Breast epithelium (tissue), 4 donors: ENCODE data around the gene ARHGAP4. TPM values are rescaled to one million over a fixed set of nuclear protein-coding genes. Genes with fewer than 3 reads are reported as not detected.

Source experiments
- DNase-seq, 2 donors: peaks; one replicate each; pipeline ENCODE4 v3.0.0-alpha.2; 2019; ENCODE audit warnings: low spot score in 2 of 2
- H3K27ac ChIP-seq, 2 donors: fragments of 200-600 bp; sonication (generic) in 1 of 2; one replicate each; pipeline ENCODE4 v1.5.1; 2016 to 2019; ENCODE audit warnings: mild to moderate bottlenecking in 1 of 2
- H3K27me3 ChIP-seq, 2 donors: fragments of 200-600 bp; sonication (generic) in 1 of 2; one replicate each; pipeline versions ENCODE4 v1.5.1 to v1.6.0; 2017 to 2019; ENCODE audit warnings: control low read depth in 1 of 2, mild to moderate bottlenecking in 1 of 2
- H3K36me3 ChIP-seq: fragments of 200-600 bp; one replicate; pipeline ENCODE4 v1.5.1; 2019
- H3K4me1 ChIP-seq, 2 donors: fragments of 200-600 bp; sonication (generic); one replicate each; pipeline ENCODE4 v1.5.1; 2016 to 2019; ENCODE audit warnings: control low read depth in 1 of 2
- H3K4me3 ChIP-seq, 3 donors: fragments of 200-600 bp; sonication (generic); 1 replicate in 2 of 3; 2 replicates in 1 of 3; pipeline ENCODE4 v1.5.1; 2016 to 2019; ENCODE audit warnings: mild to moderate bottlenecking in 3 of 3, moderate library complexity in 2 of 3
- H3K9me3 ChIP-seq, 2 donors: fragments of 200-600 bp; sonication (generic) in 1 of 2; one replicate each; pipeline ENCODE4 v1.5.1; 2016 to 2019; ENCODE audit warnings: control low read depth in 1 of 2
- POLR2A ChIP-seq: fragments of 450-650 bp; IDR thresholded peaks from one replicate; pipeline ENCODE4 v1.6.1; 2016; ENCODE audit warnings: antibody characterized with exemption, mild to moderate bottlenecking, moderate library complexity
- POLR2AphosphoS5 ChIP-seq, 3 donors: sonication (generic); formaldehyde crosslinking; IDR thresholded peaks; one replicate each; pipeline ENCODE4 v1.6.1; 2017; ENCODE audit warnings: antibody characterized with exemption in 3 of 3
- intact Hi-C: fragments of 100-400 bp; cut with DNase I; formaldehyde crosslinking; loops from one replicate; pipeline ENCODE4 v1.15.1; 2023; ENCODE audit warnings: low total_unique reads
- total RNA-seq, 3 donors: library from RNA; depleted of rRNA; stranded (reverse); fragments of >200 nt; gene quantifications; one replicate each; pipeline ENCODE4 v1.1.0, GENCODE V29; 2016
- TF ChIP-seq, protein P1 (sequence below), 3 donors: fragments of 450-650 bp; IDR thresholded peaks; one replicate each; pipeline ENCODE4 v1.5.1; 2016 to 2017; ENCODE audit warnings: antibody characterized with exemption in 3 of 3, mild to moderate bottlenecking in 3 of 3, moderate library complexity in 3 of 3

Gene ARHGAP4
- total RNA-seq, 3 donors from 2014 or later: 18.4 to 21.5 (median 19.8) TPM

- no peak for TF ChIP-seq POLR2AphosphoS5 (IDR thresholded peaks at IDR 0.05)
- TF ChIP-seq, protein P1, sequence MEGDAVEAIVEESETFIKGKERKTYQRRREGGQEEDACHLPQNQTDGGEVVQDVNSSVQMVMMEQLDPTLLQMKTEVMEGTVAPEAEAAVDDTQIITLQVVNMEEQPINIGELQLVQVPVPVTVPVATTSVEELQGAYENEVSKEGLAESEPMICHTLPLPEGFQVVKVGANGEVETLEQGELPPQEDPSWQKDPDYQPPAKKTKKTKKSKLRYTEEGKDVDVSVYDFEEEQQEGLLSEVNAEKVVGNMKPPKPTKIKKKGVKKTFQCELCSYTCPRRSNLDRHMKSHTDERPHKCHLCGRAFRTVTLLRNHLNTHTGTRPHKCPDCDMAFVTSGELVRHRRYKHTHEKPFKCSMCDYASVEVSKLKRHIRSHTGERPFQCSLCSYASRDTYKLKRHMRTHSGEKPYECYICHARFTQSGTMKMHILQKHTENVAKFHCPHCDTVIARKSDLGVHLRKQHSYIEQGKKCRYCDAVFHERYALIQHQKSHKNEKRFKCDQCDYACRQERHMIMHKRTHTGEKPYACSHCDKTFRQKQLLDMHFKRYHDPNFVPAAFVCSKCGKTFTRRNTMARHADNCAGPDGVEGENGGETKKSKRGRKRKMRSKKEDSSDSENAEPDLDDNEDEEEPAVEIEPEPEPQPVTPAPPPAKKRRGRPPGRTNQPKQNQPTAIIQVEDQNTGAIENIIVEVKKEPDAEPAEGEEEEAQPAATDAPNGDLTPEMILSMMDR (IDR thresholded peaks at IDR 0.05): no peak
- TF ChIP-seq POLR2A: no peak
- intact Hi-C loops: no loop called here
- Histone ChIP-seq H3K27me3 (peaks cover 0 to 37% of the 10 kb centered on the region in 2 donors), H3K4me1 (no peaks in the 10 kb centered on the region), H3K27ac (no peak overlapping the region), H3K4me3 (no peak overlapping the region), H3K9me3 (no peaks in the 10 kb centered on the region), H3K36me3 (no peaks in the 10 kb centered on the region)
- no peak for DNase-seq
These were observed 13.5 kb upstream of the ARHGAP4 start for GRCh38 chrX:153939573-153939972.

- TF ChIP-seq, protein P1 (IDR thresholded peaks at IDR 0.05): peak in 1 of 3 donors; percentile 20
- no peak for TF ChIP-seq POLR2AphosphoS5 (IDR thresholded peaks at IDR 0.05)
- no peak for DNase-seq
- Histone ChIP-seq H3K4me1 (no peaks in the 10 kb centered on the region), H3K27ac (no peak overlapping the region), H3K4me3 (no peak overlapping the region), H3K27me3 (peaks cover 0 to 35% of the 10 kb centered on the region in 2 donors), H3K36me3 (no peaks in the 10 kb centered on the region), H3K9me3 (no peaks in the 10 kb centered on the region)
- intact Hi-C loops: no loop called here
These were observed 12.2 kb upstream of the ARHGAP4 start for GRCh38 chrX:153938226-153938786.

GRCh38 chrX:153937056-153937455, 11.0 kb upstream of the ARHGAP4 start:
- Histone ChIP-seq H3K4me3 (no peak overlapping the region), H3K27me3 (peaks cover 0 to 29% of the 10 kb centered on the region in 2 donors), H3K9me3 (no peaks in the 10 kb centered on the region), H3K27ac (no peak overlapping the region), H3K36me3 (no peaks in the 10 kb centered on the region), H3K4me1 (no peaks in the 10 kb centered on the region)
- intact Hi-C loops: no loop called here
- no peak for DNase-seq
- TF ChIP-seq, protein P1 (IDR thresholded peaks at IDR 0.05): no peak
- TF ChIP-seq POLR2AphosphoS5 (IDR thresholded peaks at IDR 0.05) (no peak), POLR2A (no peak)

- DNase-seq: no peak
- Histone ChIP-seq H3K9me3 (no peaks in the 10 kb centered on the region), H3K27ac (peak overlapping the region in 1 of 2 donors; percentile 52), H3K36me3 (no peaks in the 10 kb centered on the region), H3K4me3 (peak overlapping the region; percentile 31 to 88 (median 63)), H3K4me1 (no peaks in the 10 kb centered on the region), H3K27me3 (peaks cover 0 to 25% of the 10 kb centered on the region in 2 donors)
- intact Hi-C loops: no loop called here
- TF ChIP-seq, protein P1 (IDR thresholded peaks at IDR 0.05): no peak
- no peak for TF ChIP-seq POLR2A
- TF ChIP-seq POLR2AphosphoS5 (IDR thresholded peaks at IDR 0.05): no peak
These were observed 9.3 kb upstream of the ARHGAP4 start for GRCh38 chrX:153935326-153935851.

GRCh38 chrX:153934762-153935325, 8.8 kb upstream of the ARHGAP4 start, which contains the start of gene NAA10:
NAA10 (minus strand) TSS chrX:153935037; CDS start chrX:153934904, 133 bp downstream.
- no peaks in the 10 kb centered on the region for H3K9me3 ChIP-seq
- intact Hi-C loops: no loop called here
- TF ChIP-seq POLR2A (no peak), POLR2AphosphoS5 (IDR thresholded peaks at IDR 0.05) (peak in 1 of 3 donors; percentile 19)
- TF ChIP-seq, protein P1 (IDR thresholded peaks at IDR 0.05): no peak
- peak within 1 kb of the TSS; percentile 62 to 88 (median 63) for H3K4me3 ChIP-seq
- peak within 1 kb of the TSS in 1 of 2 donors; percentile 52 for H3K27ac ChIP-seq
- no peaks in the 10 kb centered on the region for H3K4me1 ChIP-seq
- no peaks in the 10 kb centered on the region for H3K36me3 ChIP-seq
- H3K27me3 ChIP-seq: peaks cover 0 to 19% of the 10 kb centered on the region in 2 donors
- DNase-seq: peak; percentile 55 to 63
